Measurements from ENCODE around the gene ZNF687. TPM values are rescaled to one million over a fixed set of nuclear protein-coding genes. Genes with fewer than 3 reads are reported as not detected.

Gene ZNF687
- total and polyA plus RNA-seq, 7 donors: 4.6 to 14.8 (median 11.7) TPM

DNA sequence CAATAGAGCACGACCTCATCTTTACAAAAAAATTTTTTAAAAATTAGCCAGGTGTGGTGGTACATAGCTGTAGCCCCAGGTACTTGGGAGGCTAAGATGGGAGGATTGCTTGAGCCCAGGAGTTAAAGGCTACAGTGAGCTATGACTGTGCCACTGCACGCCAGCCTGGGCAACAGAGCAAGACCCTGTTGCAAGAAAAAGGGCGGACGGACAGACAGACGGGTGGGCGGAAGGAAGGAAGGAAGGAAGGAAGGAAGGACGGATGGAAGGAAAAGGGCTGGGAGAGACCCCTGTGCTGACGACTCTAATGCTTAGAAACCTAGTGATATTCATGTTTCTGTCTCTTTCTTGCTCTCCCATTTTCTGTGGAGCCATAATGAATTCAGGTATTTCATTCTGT lies 30.7 kb downstream of the ZNF687 start:
- 77 to 83% (median 80%) methylated on average over 8 of the region's 8 CpGs for WGBS, 3 donors
- peak overlapping the region; percentile 13 for H3K4me3 ChIP-seq
- DNase-seq: no peak
- TF ChIP-seq, protein P1, sequence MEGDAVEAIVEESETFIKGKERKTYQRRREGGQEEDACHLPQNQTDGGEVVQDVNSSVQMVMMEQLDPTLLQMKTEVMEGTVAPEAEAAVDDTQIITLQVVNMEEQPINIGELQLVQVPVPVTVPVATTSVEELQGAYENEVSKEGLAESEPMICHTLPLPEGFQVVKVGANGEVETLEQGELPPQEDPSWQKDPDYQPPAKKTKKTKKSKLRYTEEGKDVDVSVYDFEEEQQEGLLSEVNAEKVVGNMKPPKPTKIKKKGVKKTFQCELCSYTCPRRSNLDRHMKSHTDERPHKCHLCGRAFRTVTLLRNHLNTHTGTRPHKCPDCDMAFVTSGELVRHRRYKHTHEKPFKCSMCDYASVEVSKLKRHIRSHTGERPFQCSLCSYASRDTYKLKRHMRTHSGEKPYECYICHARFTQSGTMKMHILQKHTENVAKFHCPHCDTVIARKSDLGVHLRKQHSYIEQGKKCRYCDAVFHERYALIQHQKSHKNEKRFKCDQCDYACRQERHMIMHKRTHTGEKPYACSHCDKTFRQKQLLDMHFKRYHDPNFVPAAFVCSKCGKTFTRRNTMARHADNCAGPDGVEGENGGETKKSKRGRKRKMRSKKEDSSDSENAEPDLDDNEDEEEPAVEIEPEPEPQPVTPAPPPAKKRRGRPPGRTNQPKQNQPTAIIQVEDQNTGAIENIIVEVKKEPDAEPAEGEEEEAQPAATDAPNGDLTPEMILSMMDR (IDR thresholded peaks at IDR 0.05): no peak
- H3K27me3 ChIP-seq (ENCODE audit: insufficient read depth in 3 of 3, low read length in 2 of 3): no peaks in the 10 kb centered on the region
- no peak for ATAC-seq
- peaks cover 57% of the 10 kb centered on the region for H3K4me1 ChIP-seq
- intact Hi-C loops (cut with DNase I): loop anchor here in 1 of 2 donors (2.0 kb wide), 1 partner anchor 14 kb away; the partner anchor contains the start of gene PI4KB
- H3K9me3 ChIP-seq: no peaks in the 10 kb centered on the region
- H3K27ac ChIP-seq: peak overlapping the region; percentile 97
- peaks cover 10 to 62% of the 10 kb centered on the region in 2 donors for H3K36me3 ChIP-seq (ENCODE audit: insufficient read depth in 1 of 2, low read depth in 1 of 2)

DNA sequence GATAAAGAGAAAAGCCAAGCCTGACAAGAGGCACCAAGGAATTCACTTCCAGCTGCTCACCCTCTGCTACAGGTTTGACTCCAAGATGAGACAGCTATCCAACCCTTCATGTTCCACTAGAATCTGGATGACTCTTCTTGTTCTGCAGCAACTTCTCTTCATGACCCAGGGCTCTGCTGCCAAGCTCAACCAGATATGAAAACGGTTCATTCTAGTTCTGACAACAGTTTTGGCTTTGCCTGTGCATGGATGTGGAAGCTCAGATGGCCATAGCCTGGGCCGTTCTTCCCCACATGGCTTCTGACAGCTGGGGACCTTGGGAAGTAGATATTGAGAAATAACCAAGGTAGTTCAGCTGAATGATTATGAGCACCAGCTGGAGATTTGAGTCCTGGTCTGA lies 31.4 kb downstream of the ZNF687 start:
- WGBS, 3 donors: 21 to 46% (median 31%) methylated on average over 2 of the region's 2 CpGs
- no peaks in the 10 kb centered on the region for H3K27me3 ChIP-seq (ENCODE audit: insufficient read depth in 3 of 3, low read length in 2 of 3)
- peak overlapping the region; percentile 13 for H3K4me3 ChIP-seq
- H3K4me1 ChIP-seq: peaks cover 57% of the 10 kb centered on the region
- intact Hi-C loops (cut with DNase I): loop anchor here in 1 of 2 donors (2.0 kb wide), 1 partner anchor 13 kb away; the partner anchor contains the start of gene PI4KB
- no peaks in the 10 kb centered on the region for H3K9me3 ChIP-seq
- ATAC-seq (no peak), DNase-seq (no peak)
- peaks cover 8 to 62% of the 10 kb centered on the region in 2 donors for H3K36me3 ChIP-seq (ENCODE audit: insufficient read depth in 1 of 2, low read depth in 1 of 2)
- TF ChIP-seq, protein P1 (IDR thresholded peaks at IDR 0.05): no peak
- peak overlapping the region; percentile 97 for H3K27ac ChIP-seq

DNA sequence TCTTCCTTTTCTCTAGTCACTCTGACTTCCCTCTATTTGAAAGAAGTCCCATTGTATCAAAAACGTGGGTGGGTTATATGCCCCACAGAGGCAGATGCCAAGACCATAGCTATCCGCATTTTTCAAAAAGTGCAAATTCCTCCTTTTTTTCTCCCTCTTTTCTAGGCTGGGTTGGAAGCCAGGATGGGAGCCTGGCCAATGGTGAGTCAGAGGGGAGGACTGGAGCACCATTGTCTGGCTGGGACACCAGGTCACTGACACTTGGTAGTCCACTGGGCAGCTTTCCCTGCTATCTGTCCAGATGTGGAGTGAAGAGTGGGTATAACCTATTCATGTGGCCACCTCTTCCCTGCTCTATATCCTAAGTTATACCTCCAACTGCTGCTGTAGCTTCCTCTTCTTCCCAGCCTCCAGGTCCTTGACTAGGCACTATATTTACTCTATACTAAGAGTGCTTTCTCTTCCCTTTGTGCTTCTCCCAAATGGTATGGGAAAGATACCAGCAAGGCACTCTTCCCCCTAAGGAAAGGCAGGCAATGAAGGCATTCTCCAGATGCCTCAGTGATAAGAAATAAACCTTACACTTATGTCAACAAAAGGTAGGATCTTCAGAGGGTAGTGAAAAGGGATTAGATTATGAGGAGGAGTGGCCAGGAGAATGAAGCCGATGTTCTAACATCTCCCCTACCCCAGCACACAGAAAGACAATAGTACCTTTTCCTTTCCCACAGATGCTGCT lies 32.2 kb downstream of the ZNF687 start:
- WGBS, 3 donors: 33 to 44% (median 41%) methylated on average over 3 of the region's 3 CpGs
- ATAC-seq: peak; percentile 43 to 65 (median 59)
- no peaks in the 10 kb centered on the region for H3K9me3 ChIP-seq
- H3K27ac ChIP-seq: peak overlapping the region; percentile 97
- H3K4me1 ChIP-seq: peaks cover 56% of the 10 kb centered on the region
- peak; percentile 85 to 89 for DNase-seq
- no peaks in the 10 kb centered on the region for H3K27me3 ChIP-seq (ENCODE audit: insufficient read depth in 3 of 3, low read length in 2 of 3)
- H3K36me3 ChIP-seq (ENCODE audit: insufficient read depth in 1 of 2, low read depth in 1 of 2): peaks cover 3 to 62% of the 10 kb centered on the region in 2 donors
- intact Hi-C loops (cut with DNase I): no loop called here
- no peak overlapping the region for H3K4me3 ChIP-seq
- TF ChIP-seq, protein P1 (IDR thresholded peaks at IDR 0.05): no peak

DNA sequence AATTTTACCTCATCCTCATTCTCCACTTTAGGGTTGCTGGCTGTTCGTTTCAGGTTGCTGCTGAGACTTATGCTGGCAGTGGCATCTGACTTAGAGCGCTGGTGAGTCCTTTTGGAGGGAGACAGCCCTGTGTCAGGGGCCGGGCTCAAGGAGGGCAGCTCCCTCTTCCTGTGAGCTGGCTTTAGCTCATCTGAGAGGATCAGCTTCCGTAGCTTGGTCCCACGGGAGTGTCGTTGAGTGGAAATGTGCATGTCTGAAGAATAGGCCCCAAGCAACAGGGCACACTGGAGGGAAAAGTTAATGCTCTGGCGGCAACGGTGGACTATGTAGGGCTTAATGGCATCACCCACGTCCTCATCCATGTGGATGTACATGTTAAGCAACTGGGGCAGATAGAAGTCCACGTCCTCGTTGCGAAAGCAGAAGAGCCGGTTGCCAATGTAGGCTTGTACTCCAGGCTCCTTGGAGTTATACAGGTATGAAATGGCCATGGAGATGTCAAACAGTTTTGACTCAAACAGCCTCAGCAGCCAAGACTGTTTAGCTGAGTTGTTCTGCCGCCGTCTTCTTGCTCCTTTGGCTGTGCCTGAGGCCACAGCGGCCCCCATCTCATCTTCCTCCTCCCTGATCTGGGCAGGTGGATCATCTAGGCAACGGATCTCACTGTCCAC lies 33.6 kb downstream of the ZNF687 start:
- no peak for DNase-seq
- WGBS, 3 donors: 79 to 85% (median 84%) methylated on average over 17 of the region's 17 CpGs
- intact Hi-C loops (cut with DNase I): no loop called here
- Histone ChIP-seq H3K4me1 (peaks cover 53% of the 10 kb centered on the region), H3K27me3 (ENCODE audit: insufficient read depth in 3 of 3, low read length in 2 of 3) (no peaks in the 10 kb centered on the region), H3K9me3 (no peaks in the 10 kb centered on the region), H3K36me3 (ENCODE audit: insufficient read depth in 1 of 2, low read depth in 1 of 2) (peaks cover 5 to 76% of the 10 kb centered on the region in 2 donors), H3K27ac (no peak overlapping the region), H3K4me3 (no peak overlapping the region)
- no peak for ATAC-seq
- TF ChIP-seq, protein P1 (IDR thresholded peaks at IDR 0.05): no peak
